ENCODE measurements around the gene NEDD4L.

GRCh38 chr18:57997820-57998219 lies 46.2 kb upstream of the NEDD4L start:
- TF ChIP-seq CTCF (IDR thresholded peaks at IDR 0.05; ENCODE audit: low read depth, low read length) (no peak), MYC (IDR thresholded peaks at IDR 0.05; ENCODE audit: low read depth, low read length) (no peak)
